Sciatic nerve (tissue), 2 donors: ENCODE measurements around the gene DNAH14. TPM values are rescaled to one million over a fixed set of nuclear protein-coding genes. Genes with fewer than 3 reads are reported as not detected.
"Not testable (repeated sequence)": the region's sequence is repeated elsewhere in the genome, so short reads cannot be mapped to it uniquely, and the experiment has no call there.

ENCODE experiments used
- ATAC-seq: fragments of 200-7000 bp; cut with Tn5 transposase; one replicate; pipeline ENCODE4 v1.9.1; 2020; ENCODE audit warnings: mild to moderate bottlenecking, moderate library complexity
- DNase-seq: peaks from one replicate; pipeline ENCODE4 v3.0.0-alpha.2; 2020; ENCODE audit warnings: low spot score
- intact Hi-C: fragments of 100-400 bp; cut with DNase I; formaldehyde crosslinking; loops from one replicate; pipeline ENCODE4 v1.14.2; 2022
- total RNA-seq: library from RNA; stranded (reverse); fragmentation: NEBNext Ultra II Directional; extraction: Animal tissue kit (Norgen Biotek cat#: 25700); gene quantifications from one replicate; pipeline ENCODE4 v1.2.1, GENCODE V29; 2021
- donor health status: DM: no; HTN: no; CAD: no.
- donor health status: DM: no; HTN: no; CAD: no.

Gene DNAH14
- total RNA-seq, 1 donor from 2014 or later: 7.3 TPM

DNA sequence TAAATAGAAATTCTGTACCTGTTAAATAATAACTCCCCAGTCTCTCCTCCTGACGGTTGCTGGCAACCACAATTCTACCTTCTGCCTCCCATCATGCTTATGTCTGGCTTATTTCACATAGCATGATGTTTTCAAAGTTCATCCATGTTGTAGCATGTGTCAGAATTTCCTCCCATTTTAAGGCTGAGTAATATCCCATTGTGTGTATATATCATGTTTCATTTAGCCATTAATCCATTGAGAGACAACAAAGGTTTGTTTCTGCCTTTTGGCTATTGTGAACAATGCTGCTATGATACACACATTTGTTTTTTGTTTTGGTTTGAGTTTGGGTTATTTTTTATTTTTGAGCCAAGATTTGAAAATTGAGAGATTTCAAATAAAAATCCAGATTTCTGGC lies 426.4 kb downstream of the DNAH14 start:
- DNase-seq: no peak
- intact Hi-C loops: no loop called here
- ATAC-seq: no peak

DNA sequence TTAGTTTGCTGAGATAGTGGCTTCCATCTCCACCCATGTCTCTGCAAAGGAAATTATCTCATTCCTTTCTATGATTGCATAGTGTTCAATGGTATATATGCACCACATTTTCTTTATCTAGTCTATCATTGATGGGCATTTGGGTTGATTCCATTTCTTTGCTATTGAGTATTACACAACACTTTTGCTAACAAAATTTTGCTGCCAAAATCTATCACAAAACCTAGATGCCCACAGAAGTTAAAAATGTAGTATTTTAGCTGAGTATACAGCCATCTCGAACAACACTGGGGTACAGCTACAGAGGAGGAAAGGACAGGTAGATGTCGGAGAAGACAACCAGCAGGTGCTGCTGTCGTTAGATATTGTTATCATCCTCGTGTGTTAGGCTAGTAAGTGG lies 430.6 kb downstream of the DNAH14 start:
- DNase-seq: no peak
- intact Hi-C loops: no loop called here
- ATAC-seq: no peak

DNA sequence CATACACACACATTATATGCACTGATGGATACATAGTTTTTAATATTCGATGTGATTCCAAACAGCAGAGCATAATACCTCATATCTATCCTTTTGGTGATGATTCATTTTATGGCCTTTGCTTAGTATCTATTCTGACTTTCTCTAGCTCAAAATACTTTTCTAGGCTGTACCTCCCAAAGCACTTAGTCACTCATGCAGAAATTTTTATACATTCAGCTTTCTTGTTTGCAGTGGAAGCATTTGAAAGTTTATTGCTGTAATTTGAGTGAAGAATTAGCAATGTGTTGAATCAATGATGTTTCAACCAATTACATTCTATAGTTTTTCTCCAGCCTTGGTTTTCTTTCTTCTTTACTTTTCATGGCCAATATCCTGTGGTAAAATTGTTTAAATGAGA lies 431.7 kb downstream of the DNAH14 start:
- intact Hi-C loops: no loop called here
- ATAC-seq: no peak

DNA sequence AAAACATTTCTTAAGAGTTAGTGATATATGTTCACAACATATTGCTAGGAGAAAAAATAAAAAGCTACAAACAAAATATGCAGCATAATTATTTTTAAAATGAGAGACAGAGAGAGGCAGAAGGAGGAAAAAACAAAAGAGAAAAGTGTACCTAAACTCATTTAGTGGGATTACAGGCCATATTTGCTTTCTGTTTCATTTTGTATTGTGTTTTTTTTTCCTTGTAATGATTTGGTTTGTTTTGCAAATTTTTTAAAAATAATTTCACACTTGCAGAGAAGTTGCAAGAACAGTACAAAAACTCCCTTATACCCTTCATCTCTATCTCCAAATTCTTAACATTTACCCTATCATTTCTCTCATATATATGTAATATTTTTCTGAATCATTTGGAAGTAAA lies 433.3 kb downstream of the DNAH14 start:
- intact Hi-C loops: no loop called here
- no peak for ATAC-seq
- no peak for DNase-seq

More for the DNA sequence above, 431.7 kb downstream of the DNAH14 start:
- DNase-seq: no peak

DNA sequence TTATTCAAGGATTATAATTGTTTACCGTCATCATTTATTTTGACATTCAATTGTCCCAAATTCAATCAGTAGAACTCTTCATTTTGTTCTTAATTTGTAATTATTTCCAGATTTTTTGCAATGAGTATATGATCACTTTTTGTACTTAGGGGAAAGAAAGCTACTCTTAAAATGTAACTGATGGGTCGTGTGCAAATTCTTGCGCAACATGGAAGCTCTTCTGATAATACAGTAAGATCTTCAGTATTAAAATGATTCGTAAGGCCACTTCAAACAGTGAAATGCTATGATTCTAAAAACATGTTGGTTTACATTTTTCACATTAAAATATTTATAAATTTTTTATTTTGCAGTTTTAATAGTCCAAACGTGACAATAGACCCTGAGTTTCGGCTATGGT lies 435.0 kb downstream of the DNAH14 start:
- ATAC-seq (no peak), DNase-seq (no peak)
- intact Hi-C loops: no loop called here

DNA sequence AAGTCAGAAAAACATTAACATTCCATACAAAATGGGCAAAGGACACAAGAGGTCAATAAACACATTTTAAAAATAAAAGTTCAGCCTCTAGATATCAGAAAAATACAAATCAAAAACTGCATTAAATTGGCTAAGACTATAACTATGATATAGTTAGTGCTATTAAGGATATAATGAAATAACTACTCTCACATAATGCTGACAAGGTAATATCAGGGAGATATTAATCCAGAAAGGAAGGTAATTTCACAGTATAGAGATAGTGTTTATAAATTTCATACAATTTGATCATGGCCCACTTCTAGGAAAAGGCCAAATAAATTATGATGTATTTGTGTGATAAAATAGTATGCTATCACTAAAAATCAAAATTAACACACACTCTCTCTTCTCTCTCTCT lies 436.5 kb downstream of the DNAH14 start:
- intact Hi-C loops: no loop called here
- DNase-seq (no peak), ATAC-seq (no peak)

DNA sequence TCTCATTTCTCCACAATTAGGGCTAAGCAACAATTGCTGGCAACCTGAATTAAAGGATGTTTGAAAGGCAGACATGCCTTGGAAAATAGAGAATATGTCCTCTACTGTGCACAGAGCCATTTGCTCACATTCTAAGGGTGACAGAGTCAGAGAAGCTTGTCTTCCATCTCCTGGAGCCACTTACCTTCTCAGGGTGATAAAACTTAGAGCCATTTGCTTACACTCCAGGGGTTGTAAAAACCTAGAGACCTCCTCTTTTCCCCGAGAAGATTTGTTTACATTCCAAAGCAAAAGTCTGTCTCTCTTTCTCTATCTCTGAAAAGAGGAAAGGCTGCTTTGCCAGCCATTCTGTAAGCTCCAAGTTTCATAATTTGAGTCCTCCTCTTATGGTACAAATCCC lies 437.1 kb downstream of the DNAH14 start:
- DNase-seq: no peak
- no peak for ATAC-seq
- intact Hi-C loops: no loop called here

DNA sequence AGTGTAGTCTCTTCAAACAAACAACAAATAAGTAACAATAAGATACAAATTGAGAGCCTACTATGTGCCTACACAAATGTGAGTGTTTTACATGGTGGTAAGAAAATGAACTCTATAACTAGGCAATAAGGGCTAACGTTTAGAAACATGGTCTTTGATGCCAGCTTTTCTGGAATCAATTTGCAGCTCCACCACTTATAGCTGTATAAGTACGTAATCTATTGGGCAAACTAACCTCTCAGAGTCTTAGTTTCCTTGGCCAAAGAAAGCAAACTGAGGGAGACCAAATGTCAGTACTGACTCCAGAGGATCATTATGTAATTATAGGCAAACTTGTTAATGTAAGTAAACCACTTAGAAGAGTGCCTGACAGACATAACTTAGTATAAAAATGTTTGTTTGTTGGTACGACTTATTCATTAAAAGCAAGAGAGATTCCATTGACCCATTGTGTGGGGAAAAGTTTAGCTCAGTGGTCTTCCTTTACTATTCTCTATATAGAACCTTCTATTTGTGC lies 438.6 kb downstream of the DNAH14 start:
- intact Hi-C loops: no loop called here
- ATAC-seq (no peak), DNase-seq (no peak)

DNA sequence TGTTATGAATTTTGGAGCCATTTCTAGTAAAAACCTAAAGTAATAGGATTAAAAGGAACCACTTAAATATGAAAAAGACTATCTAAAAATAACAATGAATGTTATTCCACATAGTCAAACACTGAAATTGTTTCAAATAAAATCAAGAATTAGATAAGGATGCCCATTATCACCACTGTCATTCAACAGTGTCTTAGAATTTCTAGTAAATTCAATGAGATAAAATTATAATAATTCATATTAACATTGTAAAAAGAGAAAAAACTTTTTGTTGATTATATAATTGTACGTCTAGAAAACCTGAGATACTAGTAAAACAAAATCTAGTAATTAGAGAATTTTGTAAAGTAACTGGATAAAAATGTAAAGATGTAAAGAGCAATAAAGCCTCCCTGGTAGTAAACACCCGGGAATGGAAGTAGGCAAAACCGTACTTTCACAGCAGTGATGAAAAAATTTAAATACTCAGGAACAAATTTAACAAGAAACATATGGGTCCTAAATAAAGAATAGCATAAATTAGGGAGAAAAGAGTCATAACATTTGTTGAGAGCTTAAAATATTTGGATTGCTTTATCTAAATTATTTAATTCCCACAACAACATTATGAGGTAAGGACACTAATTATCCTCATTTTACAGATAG lies 442.0 kb downstream of the DNAH14 start:
- DNase-seq: no peak
- no peak for ATAC-seq
- intact Hi-C loops: no loop called here

DNA sequence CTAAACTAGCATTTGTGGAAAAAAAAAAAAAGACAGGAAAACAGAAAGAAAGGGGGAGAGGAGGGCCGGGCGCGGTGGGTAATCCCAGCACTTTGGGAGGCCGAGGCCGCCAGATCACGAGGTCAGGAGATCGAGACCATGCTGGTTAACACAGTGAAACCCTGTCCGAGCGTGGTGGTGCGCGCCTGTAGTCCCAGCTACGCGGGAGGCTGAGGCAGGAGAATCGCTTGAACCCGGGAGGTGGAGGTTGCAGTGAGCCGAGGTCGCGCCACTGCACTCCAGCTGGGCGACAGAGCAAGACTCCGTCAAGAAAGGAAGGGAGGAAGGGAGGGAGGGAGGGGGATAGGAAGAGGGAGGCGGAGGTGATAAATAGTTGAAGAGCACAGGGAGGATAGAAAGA lies 443.7 kb downstream of the DNAH14 start:
- ATAC-seq (no peak), DNase-seq (no peak)
- intact Hi-C loops: no loop called here

DNA sequence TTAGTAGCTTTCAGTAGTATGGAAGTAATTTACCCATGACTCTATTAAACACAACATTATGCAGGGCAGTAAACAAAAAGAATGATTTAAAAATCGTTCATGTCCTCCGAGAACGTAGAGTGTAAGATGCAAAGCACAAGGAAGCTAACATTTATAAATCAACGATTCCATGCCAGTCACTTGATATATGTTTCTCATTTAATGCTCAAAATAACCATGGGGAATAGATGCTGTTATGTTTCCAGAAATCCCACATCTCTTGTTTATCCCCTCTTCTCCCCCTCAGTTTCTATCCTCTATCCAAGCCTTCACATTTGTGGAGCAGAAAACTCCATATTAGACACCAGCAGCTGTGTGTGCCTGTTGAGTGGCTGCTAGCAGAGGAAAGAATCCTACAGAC lies 445.5 kb downstream of the DNAH14 start:
- intact Hi-C loops: no loop called here
- ATAC-seq: no peak
- no peak for DNase-seq

DNA sequence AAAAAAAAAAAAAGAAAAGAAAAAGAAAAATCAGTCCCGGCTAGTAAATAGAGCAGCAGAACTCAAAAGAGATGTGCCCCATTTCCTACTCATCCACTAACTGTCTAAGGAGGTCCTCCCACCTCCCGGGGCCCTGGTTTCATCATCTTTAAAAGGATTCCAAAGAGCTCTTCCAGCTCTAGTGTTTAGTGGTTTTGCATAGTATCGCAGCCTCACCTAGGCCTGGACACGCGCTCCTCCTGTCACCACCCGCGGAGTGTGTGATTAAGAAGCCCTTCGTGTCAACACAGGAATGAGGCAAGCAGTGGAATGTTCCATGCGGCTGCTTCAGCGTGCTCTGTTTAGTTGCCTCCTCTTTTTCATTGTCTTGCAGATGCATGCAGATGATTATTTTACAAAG lies 449.4 kb downstream of the DNAH14 start:
- no peak for ATAC-seq
- DNase-seq: no peak
- intact Hi-C loops: no loop called here

DNA sequence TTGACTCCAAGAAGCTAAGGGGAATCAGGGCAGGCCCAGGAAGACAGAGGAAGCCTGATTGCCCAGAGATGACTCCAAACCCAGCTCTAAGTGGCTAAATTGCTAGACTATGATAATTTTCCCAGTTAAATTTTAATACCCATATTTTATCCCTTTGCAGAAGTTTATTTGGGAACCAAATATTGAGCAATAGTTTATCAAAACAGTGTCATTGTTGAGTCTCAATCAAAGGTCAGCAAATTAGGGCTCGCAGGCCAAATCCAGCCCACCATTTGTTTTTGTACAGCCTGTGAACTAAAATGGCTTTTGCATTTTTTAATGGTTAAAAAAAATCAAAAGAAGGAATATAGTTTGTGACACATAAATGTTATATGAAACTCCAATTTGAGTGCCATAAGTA lies 451.2 kb downstream of the DNAH14 start:
- DNase-seq (no peak), ATAC-seq (no peak)
- intact Hi-C loops: no loop called here

DNA sequence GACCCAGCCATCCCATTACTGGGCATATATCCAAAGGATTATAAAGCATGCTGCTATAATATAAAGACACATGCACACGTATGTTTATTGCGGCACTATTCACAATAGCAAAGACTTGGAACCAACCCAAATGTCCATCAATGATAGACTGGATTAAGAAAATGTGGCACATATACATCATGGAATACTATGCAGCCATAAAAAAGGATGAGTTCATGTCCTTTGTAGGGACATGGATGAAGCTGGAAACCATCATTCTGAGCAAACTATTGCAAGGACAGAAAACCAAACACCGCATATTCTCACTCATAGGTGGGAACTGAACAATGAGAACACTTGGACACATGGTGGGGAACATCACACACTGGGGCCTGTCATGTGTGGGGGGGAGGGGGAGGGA lies 457.4 kb downstream of the DNAH14 start:
- DNase-seq, ATAC-seq, intact Hi-C loops: not testable (repeated sequence)

DNA sequence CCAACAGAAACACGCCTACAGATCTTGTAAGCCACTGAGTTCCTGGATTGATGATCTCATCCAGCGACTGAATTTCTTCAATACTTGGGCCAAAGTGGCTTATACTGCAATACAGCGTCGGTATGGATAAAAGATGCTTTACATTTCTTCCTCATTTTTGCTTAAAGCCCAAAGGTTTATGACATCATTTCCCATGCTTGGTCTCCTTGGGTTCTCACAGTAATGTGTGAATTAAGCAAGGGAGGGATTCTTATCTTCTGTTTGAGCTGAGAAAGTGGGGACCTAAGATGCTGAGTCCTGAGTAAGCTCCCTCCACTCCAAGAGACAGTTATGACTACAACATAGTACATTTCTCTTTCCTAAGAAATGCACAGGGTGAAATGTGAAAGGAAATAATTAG lies 458.9 kb downstream of the DNAH14 start:
- DNase-seq (no peak), ATAC-seq (no peak)
- intact Hi-C loops: no loop called here

DNA sequence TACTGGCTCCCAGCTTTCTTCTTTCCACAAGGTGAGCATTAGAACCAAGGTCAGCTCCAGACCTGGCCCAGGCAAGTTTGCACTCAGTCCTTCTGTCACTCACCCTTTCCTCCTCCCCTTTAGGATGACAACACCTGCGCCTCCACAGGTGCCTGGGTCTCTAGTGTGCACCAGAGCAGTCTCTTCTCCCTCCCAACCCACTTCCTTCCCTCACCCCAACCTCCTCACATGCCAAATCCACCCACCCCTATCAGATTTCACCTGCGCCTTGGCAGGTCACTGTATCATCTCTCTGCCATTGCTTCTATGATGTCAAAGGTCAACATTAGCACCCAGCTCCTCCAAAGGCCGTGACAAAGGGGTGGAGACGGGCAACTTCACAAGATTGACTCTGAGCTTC lies 460.4 kb downstream of the DNAH14 start:
- no peak for DNase-seq
- intact Hi-C loops: no loop called here
- no peak for ATAC-seq

DNA sequence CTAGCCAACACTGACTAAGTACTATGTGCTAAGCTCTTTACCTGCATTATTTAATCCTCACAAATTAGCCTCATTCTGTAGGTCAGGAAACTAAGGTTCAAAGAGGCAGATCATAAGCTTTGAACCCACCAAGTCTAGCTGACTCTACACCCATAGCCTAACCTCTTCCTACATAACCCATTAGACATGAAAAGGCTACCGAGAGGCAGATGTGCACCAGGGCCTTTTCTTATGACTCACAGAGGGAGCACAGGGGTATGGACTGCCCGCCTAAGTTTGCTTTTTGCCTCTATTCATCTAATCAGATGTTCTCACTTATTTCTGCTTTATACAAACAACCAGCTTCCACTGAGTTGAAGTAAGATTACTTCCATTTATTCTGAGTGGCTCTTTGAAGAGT lies 466.9 kb downstream of the DNAH14 start:
- ATAC-seq (no peak), DNase-seq (no peak)

DNA sequence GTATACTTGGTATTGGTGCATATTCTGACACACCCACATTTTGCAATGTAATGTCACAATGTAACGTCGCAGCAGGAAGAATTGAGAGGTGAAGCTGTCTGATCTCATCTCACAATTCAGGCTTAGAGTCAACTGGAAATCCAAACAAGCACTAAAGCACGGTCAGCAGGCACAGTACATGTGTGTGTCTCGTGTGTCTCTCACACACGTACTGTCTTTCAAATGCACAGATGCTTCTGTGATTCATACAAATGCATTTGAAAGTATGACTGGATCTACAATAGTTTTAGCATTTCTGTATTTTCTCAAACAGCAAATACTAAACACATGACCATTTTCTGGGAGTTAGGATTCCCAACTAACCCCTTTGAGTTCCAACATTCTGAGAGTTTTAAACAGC lies 471.5 kb downstream of the DNAH14 start:
- intact Hi-C loops: loop anchor here (5.0 kb wide), 1 partner anchor 736 kb away; no protein-coding TSS in a partner anchor

More for the DNA sequence above, 466.9 kb downstream of the DNAH14 start:
- intact Hi-C loops: no loop called here

DNA sequence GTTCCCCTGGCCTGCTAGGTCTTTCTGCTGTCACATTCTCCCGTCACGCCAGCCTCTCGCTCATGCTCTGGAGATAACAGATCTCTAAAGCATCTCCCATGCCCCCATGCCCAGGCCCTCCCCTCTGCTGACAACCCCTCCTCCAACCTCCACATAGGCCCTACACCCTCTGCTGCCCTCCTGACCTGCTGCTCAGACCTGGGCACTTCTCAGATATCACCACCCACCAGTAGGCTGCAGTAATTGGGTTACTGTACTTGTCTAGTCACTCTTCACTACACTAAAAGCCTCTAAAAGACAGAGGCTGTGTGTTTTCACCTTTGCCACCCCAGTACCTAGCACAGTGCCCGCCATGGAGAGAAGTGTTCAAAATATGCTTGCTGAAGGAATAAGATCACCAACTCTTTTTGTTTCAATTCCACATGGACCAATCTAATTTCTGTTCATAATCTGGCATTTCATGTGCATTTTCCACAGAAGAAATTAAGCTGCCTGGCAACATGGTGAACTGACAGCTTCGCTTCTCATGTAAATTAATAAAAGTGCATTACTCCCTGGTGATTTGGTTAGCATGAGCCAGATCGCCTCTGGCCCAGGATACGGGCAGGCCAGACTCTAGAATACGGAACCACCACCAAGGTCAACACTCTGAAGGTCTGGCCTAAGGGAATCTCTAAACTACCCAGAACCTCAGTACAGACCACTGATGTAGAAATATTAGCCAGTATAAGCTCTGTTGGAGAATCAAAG lies 477.7 kb downstream of the DNAH14 start:
- ATAC-seq: no peak
- intact Hi-C loops: no loop called here
- no peak for DNase-seq

More for the DNA sequence above, 471.5 kb downstream of the DNAH14 start:
- no peak for DNase-seq
- ATAC-seq: no peak

DNA sequence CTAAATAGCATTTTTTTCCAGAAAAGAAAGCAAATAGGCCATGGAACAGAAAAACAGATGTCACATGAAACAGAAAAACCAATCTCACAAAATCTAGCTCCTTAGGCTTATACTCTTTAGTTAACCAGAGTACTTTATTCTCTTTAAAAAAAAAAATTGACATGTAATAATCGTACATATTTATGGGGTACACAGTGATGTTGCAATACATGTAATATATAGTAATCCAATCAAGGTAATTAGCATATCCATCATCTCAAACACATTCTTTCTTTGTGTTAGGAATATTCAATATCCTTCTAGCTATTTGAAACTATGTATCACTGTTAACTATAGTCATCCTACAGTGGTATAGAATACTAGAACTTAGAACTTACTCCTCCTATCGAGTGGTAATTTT lies 478.3 kb downstream of the DNAH14 start:
- intact Hi-C loops: no loop called here
- ATAC-seq (no peak), DNase-seq (no peak)

DNA sequence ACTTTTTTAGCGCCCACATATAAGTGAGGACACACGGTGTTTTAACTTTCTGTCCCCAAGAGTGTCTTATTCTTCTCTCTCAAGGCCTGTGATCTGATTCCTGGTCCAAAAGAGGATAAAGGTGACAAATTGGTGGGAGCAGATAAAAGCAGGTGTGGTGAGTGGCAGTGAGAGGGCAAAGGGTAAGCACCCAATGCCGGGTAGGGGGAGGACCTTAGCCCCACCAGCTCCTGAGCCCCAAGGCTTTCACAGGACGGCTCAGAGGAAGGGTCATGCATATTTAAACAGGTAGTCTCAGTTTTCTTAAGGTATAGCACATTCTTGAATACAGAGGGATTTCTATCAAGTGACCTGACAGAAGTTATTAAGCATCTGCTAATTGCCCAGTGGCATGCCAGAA lies 478.8 kb downstream of the DNAH14 start:
- intact Hi-C loops: no loop called here
- DNase-seq: no peak
- ATAC-seq: no peak
